CD4-positive, alpha-beta T cell treated with Interferon alpha-2 for 1 hour (primary cell): ENCODE data around the gene NCK2.
"Not testable (repeated sequence)": the region's sequence is repeated elsewhere in the genome, so short reads cannot be mapped to it uniquely, and the experiment has no call there.

Experiments
- DNase-seq, 2 donors: peaks; one replicate each; pipeline ENCODE4 v3.0.0-alpha.2; 2020 to 2022

NCK2 gene

DNA sequence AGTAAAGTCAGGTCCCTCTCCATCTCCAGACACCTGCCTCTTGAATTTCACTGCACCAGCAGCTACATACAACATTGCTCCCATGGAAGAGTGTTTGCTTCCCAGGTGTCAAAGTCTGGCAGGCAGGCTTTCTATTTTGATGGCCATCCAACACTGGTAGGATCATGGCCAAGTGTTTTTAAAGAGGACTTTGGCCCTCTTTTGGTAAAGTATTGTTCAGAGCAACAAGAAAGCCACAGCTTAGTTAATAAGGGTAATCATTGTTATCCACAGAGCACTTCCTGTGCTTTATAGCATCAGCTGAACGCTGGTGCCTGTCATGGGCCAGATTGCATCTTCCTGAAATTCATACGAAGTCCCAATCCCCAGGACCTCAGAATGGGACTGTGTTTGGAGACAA is 133.2 kb downstream of the NCK2 start:
- DNase-seq = no peak

DNA sequence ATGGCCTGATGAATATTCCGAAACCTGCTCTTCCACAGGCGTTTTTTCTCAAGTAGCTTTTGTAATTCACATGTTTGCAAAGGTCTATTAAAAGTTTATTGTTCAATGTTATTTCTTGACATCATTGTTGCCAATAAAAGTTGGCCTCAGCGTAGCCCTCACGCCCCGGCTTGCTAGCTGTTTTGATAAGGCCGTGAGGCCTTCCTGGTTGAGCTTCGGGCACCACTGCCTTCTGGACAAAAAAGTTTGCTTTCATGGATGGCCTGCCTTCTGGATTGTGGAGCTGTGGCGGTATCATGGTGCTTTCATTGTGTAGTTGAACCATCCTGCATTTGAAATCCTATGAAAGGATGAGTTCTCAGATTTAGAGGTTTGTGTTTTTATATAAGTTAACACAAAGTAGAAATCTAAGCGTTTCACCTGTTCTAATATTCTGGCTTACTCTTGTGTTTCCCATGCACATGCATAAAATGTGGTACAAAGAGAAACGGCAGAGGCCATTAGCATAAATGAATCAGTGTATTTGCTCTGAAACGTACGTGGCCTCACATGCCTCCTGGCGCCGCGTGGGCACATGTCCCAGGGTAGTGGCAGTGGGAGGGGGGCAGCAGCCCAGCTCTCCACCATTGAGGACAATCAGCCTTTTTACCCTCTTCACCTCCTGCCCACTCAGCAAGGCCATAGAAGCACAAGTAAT is 134.5 kb downstream of the NCK2 start:
- DNase-seq = no peak

DNA sequence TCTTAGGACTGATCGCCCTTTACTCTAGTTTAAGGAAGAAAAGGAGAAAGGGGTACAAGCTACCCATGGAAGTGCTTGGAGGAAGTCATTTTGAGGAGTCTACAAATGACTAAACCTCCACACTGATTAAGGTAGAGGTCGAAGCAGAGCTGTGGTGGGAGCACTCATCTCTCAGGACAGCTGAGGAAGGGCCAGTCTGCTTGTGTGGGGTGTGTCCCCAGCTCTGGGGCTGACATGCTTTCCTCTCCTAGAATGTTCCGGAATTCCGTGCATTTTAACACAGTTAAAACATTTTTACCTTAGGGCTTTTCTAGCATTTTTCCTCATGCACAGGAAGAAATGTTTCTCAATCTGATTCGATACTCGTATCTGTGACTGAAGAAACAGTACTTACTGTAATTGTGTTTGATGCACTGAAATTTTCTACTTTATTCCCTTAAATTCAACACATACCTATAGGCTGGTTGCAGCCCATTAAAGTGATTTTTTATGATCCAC is 135.1 kb downstream of the NCK2 start:
- DNase-seq = no peak

DNA sequence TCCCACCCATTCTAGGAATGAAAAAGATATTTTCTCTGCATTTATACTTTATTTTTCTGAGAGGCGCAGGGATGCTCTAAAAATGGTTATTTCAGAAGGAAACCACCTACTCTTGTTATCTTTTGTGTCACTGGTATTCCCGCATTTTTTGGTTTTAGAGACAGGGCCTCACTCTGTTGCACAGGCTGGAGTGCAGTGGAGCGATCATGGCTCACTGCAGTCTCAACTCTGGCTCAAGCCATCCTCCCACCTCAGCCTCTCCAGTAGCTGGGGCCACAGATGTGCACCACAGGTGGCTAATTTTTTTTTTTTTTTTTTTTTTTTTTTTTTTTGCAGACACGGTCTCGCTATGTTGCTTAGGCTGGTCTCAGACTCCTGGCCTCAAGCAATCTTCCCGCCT is 135.9 kb downstream of the NCK2 start:
- no peak for DNase-seq

DNA sequence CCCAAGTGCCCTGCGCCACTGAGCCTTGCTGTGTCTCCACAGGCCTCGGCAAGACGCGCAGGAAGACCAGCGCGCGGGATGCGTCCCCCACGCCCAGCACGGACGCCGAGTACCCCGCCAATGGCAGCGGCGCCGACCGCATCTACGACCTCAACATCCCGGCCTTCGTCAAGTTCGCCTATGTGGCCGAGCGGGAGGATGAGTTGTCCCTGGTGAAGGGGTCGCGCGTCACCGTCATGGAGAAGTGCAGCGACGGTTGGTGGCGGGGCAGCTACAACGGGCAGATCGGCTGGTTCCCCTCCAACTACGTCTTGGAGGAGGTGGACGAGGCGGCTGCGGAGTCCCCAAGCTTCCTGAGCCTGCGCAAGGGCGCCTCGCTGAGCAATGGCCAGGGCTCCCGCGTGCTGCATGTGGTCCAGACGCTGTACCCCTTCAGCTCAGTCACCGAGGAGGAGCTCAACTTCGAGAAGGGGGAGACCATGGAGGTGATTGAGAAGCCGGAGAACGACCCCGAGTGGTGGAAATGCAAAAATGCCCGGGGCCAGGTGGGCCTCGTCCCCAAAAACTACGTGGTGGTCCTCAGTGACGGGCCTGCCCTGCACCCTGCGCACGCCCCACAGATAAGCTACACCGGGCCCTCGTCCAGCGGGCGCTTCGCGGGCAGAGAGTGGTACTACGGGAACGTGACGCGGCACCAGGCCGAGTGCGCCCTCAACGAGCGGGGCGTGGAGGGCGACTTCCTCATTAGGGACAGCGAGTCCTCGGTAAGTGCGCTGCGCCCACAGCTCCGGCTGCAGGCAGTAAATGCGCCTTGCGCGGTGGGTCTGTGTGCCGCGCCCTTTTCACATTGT is 136.8 kb downstream of the NCK2 start:
- DNase-seq = no peak

DNA sequence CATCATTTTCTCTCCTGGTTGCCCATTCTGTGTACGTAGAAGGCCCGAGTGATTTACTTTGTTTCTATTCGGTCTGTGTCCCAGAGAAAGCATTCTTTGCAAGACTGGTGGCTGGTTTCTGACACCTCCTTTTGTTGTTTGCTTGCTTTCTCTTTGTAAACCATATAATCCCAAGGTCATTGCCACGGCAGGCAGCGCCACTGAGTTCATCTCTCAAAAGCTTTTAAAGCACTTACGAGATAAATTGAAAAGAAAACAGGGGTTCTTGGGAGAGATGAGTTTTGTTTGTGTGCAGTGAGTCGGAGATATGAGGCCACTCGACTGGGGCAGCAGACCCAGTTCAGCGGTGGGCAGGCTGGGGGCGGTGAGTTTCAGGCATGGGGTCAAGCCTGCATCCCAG is 137.6 kb downstream of the NCK2 start:
- no peak for DNase-seq

DNA sequence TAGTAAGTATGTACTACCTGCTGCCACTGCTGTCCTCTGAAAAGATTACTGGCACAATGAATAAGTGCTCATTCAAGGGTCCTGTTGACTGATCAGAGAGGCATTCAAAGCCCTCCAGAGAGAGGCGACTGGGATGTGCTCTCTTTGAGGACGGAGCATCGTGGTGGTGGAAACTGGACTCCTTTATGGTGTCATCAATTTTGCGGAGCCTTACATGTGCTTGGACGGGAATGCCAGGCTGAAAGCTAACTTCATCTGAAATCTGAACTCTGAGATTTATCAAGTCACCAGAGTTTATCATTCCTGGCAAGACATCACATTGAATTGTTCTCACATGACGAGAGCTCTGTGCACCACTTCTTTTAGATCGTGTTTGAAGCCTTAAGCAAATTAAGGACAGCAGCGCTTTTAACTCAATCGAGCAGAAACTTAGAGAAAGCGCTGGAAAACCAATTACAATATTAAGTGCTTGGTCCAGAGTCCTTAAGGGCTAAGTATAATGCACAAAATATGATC is 138.3 kb downstream of the NCK2 start:
- DNase-seq = no peak

DNA sequence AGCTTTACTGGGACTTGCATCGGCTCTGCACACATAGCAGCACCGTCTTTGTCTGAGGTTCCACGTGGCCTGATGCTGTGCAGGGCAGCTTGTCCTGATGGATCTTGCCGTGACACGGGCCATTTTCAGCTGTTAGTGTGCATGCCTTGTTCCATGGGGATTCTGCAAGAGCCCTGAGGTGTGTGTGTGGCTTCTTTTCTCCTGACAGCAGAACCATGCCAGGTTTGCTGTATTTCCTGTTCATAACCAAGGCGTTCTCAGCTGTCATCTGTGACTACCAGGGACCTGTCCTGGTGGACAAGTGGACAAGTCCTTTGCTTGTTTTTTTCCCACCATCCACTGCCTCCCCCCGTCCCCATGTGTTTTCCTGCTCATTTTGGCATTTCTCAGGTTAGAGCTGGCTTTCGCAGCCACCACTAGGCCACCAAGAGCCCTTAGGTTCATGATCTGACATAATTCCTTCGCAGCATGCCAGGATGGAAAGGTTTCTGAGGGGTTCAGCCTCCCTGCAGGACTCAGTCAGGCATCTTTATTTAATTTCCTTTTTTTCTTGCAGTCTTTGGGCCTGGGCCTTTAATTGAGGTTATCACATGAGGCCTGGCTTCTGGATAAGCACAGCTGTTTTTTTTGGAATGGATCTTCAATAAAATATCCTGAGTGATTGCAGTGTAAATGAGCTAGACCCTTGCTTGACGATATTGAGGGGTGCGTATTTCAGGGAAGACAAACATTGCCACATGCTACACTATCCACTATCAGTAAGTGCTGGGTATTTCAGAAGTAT is 139.4 kb downstream of the NCK2 start:
- no peak for DNase-seq

DNA sequence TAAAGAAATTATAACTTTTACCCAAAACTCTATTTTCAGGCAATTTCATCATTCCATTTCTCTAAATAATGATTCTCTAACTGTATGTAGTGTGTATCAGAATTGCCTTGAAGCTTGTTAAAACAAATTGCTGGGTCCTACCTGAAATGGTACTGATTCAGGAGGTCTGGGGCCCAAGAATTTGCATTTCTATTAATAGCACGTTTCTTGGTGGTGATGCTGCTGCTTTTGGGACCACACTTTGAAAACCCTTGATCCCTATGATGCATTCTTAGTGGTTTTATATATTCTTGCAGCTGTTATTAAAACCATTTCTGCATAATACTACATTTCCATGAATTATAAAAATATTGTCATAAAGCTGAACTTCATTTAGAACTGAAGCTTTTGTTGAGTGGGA is 140.7 kb downstream of the NCK2 start:
- no peak for DNase-seq

DNA sequence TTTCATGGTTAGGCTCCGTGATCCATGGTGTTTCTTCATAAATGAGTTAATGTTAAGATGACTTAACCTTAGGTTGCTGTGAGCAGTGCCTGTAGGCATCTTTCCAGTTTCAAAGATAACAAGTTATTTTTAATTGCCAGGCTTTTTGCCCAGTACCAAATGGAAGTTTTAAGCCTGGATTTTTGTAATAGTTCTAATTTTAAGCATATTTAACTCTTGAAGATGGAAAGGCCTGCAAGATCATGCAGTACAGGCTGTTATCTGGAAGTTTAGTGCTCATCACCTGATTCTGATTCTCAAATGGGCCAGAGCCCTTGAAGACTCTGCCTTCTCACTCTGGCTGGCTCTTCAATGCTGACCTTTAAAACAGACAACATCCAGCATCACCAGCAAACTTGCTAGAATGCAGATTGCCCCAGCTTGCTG is 141.3 kb downstream of the NCK2 start:
- no peak for DNase-seq

DNA sequence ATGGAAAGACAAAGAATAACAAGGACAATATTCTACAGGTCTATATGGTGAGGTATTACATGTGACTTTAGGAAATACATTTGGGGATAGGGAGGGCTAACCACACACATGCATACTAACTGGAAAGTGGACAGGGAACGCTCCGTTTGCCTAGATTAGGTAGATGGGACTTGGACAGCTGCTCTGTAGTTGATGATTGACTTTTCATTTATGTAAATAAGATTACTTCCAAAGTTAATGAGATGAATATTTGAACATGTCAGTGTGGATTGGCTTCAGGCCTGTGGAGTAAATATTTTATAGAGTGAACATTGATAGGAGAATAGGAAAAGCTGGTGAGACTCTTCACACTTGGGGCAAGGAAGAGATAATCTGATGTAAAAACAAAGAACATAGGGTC is 142.0 kb downstream of the NCK2 start:
- DNase-seq = no peak

DNA sequence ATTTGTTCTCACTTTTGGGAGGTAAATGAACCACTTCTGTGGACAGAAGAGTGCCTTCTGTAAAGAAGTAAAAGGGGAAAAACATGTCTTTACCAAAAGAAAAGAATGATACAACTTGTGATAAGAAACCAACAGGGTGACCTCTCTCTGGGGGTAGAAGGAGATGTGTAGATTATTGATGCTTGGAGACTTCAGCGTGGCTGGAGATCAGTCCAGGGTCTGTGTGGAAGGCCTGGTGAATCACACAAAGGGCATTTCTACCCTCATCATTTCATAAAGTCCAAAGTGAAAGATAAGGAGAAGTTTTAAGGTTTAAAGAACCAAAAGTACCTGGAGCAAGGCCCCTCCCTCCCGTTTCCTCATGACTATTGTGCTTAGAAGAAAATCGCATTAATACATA is 142.5 kb downstream of the NCK2 start:
- no peak for DNase-seq

DNA sequence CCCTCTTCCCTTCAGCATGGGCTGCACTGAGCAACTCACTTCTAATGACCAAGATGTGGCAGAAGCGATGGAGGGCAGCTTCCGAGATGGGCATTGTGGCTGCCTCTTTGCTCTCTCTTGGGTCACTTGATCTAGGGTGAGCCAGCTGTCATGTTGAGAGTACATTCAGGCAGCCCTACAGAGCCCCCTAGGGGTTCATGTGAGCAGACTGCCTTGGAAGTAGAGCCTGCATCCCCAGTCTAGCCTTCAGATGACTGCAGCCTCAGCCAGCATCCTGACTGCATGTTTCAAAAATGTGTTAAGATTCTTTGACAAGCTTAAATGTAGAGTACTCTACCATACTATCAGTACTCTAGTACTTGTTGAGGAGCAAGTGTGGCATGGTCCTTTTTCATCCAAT is 143.9 kb downstream of the NCK2 start:
- peak; percentile 29 to 52 for DNase-seq

DNA sequence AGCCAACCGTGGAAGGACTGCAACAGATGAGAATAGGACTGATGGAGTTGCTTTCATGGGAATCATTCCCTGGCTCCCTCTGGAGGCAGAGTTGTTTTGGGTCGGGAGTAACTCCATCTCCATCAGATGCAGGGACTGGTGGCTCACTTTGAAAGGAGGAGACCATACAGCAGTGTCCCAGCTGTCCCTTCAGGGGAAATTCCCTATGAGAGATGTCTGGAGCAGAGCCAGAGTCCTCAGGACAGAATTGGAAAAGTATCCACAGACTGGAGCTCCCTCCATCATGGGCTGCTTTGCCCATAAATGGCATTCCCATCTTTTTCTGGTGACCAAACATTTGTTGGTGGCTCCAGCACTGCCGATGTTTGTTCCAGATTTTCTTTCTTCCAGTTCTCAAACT is 144.3 kb downstream of the NCK2 start:
- no peak for DNase-seq

DNA sequence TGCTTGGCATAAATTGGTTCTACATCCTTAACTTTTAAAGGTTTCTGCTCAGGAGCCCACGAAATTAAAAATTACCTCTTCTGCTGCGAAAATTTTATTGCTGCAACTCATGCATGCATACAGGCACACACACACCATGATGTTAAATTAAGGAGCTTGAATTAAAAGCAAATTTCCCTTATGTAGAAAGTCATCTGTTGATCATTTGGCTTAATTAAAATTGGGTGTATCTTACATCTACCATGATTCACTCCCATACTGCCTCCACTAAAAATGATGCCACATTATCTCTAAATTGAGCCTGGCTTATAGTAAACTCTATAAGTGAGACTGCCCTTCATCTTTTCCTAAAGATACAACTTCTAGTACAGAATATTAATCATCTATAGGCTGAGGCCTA is 145.4 kb downstream of the NCK2 start:
- no peak for DNase-seq

DNA sequence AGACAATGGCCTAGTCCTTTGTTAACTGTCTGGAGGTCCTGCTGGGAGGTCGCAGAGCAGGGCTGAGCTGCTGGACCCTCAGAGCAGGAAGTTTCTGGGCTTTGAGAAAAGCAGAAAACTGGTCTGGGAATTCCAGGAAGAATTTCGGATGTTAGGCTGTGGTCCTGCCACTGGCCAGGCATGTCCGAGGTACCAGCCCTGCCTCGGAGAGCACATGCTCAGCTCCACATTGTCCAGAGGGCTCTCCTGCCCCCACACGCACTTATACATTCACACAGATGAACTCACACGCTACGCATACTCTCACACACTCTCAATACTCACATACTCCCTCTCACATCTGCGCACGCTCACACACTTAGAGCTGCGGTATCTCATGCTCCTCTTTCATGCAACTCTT is 146.1 kb downstream of the NCK2 start:
- no peak for DNase-seq

DNA sequence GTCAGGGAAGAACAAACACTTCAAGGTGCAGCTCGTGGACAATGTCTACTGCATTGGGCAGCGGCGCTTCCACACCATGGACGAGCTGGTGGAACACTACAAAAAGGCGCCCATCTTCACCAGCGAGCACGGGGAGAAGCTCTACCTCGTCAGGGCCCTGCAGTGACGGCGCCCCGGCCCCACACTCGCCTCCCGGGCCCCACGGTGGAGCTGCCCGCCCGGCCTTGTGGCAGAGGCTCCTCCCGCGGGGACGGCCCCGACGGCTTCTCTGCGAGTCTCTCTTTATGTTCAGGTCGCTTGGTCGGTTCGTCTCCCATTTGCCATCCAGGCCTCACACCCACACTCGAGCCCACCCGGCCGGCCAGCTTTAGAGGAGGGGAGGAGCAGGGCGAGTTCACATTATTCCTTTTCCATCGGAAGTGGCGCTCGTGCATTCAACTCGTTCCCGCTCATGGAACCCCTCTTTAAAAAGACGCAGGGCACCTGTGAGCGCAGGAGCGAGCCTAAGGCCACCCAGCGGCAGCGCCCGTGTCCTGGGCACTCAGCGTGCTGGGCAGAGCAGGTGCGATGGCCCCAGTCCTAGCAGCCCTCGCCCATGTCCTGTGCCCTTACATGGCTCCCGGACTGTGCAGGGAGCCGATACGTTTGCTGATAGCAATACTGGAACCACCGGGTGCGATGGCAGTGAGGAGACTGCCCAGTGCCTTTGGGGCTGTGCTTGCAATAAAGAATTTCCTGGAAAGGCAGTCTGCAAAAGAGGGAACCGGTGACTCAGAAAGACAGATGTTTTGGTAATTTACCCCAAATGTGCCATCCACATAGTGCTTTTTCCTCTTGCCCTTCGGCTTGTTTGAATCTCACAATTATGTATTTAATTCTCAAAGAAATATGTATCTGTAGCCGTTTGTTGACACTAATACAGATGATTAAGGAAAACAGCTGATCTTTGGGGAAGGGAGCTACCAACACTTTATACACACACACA is 148.6 kb downstream of the NCK2 start:
- DNase-seq = no peak

DNA sequence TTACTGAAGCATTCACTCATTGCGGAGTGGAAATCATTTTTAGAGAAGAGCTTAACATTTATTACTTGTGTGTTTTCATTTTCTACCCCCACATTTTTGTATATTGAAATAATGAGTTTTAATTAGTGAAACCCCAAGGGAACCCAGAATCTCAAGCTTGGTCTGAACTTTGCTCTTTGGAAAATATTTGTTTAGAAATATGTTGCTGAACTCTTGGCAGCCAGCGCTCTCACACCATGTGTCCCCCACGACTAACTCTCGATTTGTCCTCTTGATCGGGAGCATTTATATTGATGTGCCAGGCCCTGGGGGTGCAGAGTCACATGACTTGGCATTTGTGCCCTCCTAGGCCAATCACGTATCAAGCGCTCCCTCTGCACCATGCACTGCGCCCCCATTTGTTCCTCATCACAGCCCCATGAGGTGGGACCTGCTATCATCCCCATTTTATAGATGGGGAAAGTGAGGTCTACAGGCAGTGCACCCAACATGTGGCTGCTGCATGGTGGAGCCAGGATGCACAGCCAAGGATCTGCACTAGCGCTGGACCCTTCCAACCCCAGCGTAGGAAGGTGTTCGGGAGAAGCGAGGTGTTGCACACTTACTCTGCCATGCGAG is 149.7 kb downstream of the NCK2 start:
- DNase-seq = no peak

DNA sequence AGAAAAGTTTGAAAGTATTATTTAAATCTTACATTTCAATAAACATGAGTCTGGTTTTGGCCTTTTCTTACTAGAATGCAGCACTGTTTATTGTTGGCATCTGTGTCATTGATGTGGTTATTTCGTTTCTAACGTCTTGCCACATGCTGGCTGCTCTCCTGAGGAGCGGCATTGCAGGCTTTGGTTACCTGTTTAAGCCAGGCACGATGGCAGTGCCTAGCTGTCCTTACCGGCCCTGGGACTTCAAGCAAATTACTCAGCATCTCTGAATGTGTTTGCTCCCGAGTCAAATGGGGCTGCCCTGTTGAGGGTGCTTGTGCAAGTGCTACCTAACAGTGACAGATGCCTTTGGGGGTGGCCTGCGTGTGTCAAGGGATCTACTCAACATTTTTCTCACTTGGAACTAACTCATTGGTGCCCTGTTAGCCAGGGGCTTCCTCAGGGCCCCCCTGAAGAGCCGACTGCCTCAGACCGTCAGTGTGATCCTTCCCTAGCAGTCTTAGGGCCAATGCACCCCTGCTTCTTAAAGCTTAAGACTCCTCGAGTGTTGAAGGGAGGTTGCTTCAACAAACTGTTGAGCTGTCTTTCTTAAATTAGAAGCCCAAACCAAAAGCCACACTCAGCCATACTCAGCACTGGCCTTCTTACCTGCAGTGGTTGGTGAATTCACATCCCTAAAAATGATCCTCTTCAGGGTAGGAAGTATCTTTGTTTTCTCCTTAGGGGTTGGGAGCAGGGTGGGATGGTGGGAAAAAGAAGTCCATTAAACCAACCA is 151.5 kb downstream of the NCK2 start:
- peak in 1 of 2 donors; percentile 43 for DNase-seq

DNA sequence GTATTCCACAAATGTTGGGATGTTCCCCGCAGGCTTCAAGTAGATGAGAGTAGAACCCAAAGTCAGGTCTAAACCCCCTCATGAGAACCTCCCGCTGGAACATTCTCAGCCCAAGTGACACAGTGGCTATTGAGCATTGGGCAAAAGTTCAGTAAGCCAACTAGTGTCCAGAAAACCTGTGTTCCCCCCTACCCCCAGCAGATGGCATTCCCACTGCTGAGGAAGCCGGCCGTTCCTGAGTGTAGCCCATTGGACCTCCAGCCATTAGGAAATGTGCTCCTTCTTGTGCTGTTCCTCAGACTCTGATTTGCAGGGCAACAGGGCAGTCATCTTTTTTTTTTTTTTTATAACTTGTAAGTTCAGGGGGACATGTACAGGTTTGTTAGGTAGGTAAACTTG is 152.1 kb downstream of the NCK2 start:
- no peak for DNase-seq

DNA sequence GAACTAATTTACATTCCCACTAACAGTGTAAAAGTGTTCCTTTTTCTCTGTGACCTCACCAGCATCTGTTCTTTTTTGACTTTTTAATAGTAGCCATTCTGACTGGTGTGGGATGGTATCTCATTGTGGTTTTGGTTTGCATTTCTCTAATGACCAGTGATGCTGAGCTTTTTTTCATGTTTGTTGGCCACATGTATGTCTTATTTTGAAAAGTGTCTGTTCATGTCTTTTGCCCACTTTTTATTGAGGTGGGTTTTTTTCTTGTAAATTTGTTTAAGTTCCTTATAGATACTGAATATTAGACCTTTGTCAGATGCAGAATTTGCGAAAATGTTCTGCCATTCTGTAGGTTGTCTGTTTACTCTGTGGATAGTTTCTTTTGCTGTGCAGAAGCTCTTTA is 153.0 kb downstream of the NCK2 start:
- DNase-seq = not testable (repeated sequence)
